ENCODE data around the gene SLC13A2.
A peak's percentile ranks its signal among the peaks of the same experiment; 100 is the strongest.

Gene SLC13A2

DNA sequence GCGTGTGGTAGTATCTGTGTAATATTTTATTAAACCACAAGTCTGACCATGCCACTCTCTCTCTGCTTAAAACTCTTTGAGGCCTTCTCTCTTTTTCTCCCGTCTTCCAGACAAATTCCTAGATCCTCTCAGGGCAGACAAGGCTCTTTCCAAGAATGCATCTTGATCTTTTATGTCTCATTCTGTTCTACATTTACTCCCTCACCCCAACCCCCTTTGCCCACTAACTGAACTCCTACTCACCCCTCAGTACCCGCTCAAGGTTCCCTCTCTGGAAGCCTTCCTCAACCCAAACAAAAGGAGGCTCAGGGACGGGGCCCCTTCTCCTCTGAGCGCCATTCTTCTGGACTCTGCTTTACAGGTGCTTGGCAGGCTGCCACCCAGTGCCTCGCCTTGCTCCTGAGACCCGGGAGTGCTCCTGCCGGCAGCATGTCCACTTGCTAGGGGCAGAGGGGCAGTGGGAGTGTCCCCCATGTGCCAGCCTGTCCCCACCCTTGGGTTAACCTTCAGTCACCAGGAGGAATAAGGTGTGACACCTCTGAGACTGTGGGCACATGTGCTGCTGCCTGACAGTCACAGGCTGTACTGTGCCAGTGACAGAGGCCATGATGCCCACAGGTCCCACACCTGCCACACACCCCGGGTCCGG lies 9.2 kb downstream of the SLC13A2 start:
- peaks cover 4% of the 10 kb centered on the region; the same call in 1 of the 2 replicates for H3K4me1 ChIP-seq (ENCODE audit: control insufficient read depth, insufficient read depth, low read length)
- POLR2A ChIA-PET, result no interaction called here
- CTCF ChIA-PET, result interaction anchor here (1.3 kb wide), 1 partner anchor 13 kb away, joined by 4 read pairs; no protein-coding TSS in a partner anchor
- no peak overlapping the region for H3K27ac ChIP-seq (ENCODE audit: extremely low read depth, low read depth, low read length)
- TF ChIP-seq ZNF394 (tag by site-specific recombination; IDR thresholded peaks at IDR 0.05; ENCODE audit: borderline replicate concordance) (no peak), ZFP69B (tag by site-specific recombination; IDR thresholded peaks at IDR 0.05) (no peak), ZNF843 (tag by site-specific recombination; IDR thresholded peaks at IDR 0.05) (no peak), SCRT1 (tag by site-specific recombination; IDR thresholded peaks at IDR 0.05; ENCODE audit: borderline replicate concordance) (peak; percentile 46; the same call in 1 of the 2 replicates), KLF1 (tag by site-specific recombination; IDR thresholded peaks at IDR 0.05) (no peak), GLIS1 (tag by site-specific recombination; IDR thresholded peaks at IDR 0.05) (no peak), ZBTB20 (tag by site-specific recombination; IDR thresholded peaks at IDR 0.05) (peak; percentile 38; the same call in 1 of the 2 replicates), ZNF548 (tag by site-specific recombination; IDR thresholded peaks at IDR 0.05) (no peak), ZFP3 (tag by site-specific recombination; IDR thresholded peaks at IDR 0.05; ENCODE audit: low read depth) (peak; percentile 95), SCRT2 (tag by site-specific recombination; IDR thresholded peaks at IDR 0.05) (0 out of 2 replicates have a peak, but pooled peaks have one; percentile 29), ZNF121 (tag by site-specific recombination; IDR thresholded peaks at IDR 0.05) (no peak), IKZF3 (tag by site-specific recombination; IDR thresholded peaks at IDR 0.05) (no peak), ZBTB1 (tag by site-specific recombination; IDR thresholded peaks at IDR 0.05) (no peak), ZNF335 (tag by site-specific recombination; conservative IDR thresholded peaks at IDR 0.05) (no peak), HOXA7 (CRISPR knock-in tag; IDR thresholded peaks at IDR 0.05; ENCODE audit: borderline replicate concordance) (no peak)
- TF ChIP-seq, protein P1, sequence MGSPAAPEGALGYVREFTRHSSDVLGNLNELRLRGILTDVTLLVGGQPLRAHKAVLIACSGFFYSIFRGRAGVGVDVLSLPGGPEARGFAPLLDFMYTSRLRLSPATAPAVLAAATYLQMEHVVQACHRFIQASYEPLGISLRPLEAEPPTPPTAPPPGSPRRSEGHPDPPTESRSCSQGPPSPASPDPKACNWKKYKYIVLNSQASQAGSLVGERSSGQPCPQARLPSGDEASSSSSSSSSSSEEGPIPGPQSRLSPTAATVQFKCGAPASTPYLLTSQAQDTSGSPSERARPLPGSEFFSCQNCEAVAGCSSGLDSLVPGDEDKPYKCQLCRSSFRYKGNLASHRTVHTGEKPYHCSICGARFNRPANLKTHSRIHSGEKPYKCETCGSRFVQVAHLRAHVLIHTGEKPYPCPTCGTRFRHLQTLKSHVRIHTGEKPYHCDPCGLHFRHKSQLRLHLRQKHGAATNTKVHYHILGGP (tag by site-specific recombination; IDR thresholded peaks at IDR 0.05), result peak; percentile 65; the same call in 1 of the 2 replicates
- TF ChIP-seq, protein P2, sequence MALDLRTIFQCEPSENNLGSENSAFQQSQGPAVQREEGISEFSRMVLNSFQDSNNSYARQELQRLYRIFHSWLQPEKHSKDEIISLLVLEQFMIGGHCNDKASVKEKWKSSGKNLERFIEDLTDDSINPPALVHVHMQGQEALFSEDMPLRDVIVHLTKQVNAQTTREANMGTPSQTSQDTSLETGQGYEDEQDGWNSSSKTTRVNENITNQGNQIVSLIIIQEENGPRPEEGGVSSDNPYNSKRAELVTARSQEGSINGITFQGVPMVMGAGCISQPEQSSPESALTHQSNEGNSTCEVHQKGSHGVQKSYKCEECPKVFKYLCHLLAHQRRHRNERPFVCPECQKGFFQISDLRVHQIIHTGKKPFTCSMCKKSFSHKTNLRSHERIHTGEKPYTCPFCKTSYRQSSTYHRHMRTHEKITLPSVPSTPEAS (tag by site-specific recombination; IDR thresholded peaks at IDR 0.05), result no peak
- TF ChIP-seq, protein P3, sequence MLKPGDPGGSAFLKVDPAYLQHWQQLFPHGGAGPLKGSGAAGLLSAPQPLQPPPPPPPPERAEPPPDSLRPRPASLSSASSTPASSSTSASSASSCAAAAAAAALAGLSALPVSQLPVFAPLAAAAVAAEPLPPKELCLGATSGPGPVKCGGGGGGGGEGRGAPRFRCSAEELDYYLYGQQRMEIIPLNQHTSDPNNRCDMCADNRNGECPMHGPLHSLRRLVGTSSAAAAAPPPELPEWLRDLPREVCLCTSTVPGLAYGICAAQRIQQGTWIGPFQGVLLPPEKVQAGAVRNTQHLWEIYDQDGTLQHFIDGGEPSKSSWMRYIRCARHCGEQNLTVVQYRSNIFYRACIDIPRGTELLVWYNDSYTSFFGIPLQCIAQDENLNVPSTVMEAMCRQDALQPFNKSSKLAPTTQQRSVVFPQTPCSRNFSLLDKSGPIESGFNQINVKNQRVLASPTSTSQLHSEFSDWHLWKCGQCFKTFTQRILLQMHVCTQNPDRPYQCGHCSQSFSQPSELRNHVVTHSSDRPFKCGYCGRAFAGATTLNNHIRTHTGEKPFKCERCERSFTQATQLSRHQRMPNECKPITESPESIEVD (tag by site-specific recombination; IDR thresholded peaks at IDR 0.05), result no peak
- TF ChIP-seq, protein P4, sequence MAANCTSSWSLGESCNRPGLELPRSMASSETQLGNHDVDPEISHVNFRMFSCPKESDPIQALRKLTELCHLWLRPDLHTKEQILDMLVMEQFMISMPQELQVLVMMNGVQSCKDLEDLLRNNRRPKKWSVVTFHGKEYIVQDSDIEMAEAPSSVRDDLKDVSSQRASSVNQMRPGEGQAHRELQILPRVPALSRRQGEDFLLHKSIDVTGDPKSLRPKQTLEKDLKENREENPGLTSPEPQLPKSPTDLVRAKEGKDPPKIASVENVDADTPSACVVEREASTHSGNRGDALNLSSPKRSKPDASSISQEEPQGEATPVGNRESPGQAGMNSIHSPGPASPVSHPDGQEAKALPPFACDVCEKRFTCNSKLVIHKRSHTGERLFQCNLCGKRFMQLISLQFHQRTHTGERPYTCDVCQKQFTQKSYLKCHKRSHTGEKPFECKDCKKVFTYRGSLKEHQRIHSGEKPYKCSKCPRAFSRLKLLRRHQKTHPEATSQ (tag by site-specific recombination; IDR thresholded peaks at IDR 0.05), result no peak
- TF ChIP-seq, protein P5, sequence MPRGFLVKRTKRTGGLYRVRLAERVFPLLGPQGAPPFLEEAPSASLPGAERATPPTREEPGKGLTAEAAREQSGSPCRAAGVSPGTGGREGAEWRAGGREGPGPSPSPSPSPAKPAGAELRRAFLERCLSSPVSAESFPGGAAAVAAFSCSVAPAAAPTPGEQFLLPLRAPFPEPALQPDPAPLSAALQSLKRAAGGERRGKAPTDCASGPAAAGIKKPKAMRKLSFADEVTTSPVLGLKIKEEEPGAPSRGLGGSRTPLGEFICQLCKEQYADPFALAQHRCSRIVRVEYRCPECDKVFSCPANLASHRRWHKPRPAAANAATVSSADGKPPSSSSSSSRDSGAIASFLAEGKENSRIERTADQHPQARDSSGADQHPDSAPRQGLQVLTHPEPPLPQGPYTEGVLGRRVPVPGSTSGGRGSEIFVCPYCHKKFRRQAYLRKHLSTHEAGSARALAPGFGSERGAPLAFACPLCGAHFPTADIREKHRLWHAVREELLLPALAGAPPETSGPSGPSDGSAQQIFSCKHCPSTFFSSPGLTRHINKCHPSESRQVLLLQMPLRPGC (tag by site-specific recombination; IDR thresholded peaks at IDR 0.05), result no peak
- H3K4me3 ChIP-seq (ENCODE audit: low read depth, low read length), result no peak overlapping the region
- no peaks in the 10 kb centered on the region for H3K36me3 ChIP-seq (ENCODE audit: control insufficient read depth in 2 of 2, insufficient read depth in 1 of 2, low read length in 2 of 2)
- H3K9me3 ChIP-seq (ENCODE audit: control insufficient read depth, insufficient read depth, low read depth, low read length), result no peaks in the 10 kb centered on the region

All from HEK293 (cell line).